Lower leg skin (tissue), 4 donors: ENCODE results near the gene PEAR1. TPM values are rescaled to one million over a fixed set of nuclear protein-coding genes. Genes with fewer than 3 reads are reported as not detected.

ENCODE experiments used
- DNase-seq, 2 donors: peaks; one replicate each; pipeline ENCODE4 v3.0.0-alpha.2; 2019; ENCODE audit warnings: low spot score in 2 of 2
- H3K4me3 ChIP-seq: fragments of 200-600 bp; sonication (generic); 2 replicates; pipeline ENCODE4 v1.5.1; 2017; ENCODE audit warnings: mild to moderate bottlenecking, low read depth; ENCODE audit not compliant: poor library complexity, severe bottlenecking
- POLR2A ChIP-seq, 2 donors: fragments of 450-650 bp; IDR thresholded peaks; one replicate each; pipeline ENCODE4 v1.6.1; 2016 to 2017; ENCODE audit warnings: antibody characterized with exemption in 2 of 2, mild to moderate bottlenecking in 1 of 2, moderate library complexity in 1 of 2
- WGBS, 2 donors: methylation state at CpG; one replicate each; pipeline ENCODE4 v1.1.5; 2018; 5-methylcytosine and 5-hydroxymethylcytosine counted together
- intact Hi-C: fragments of 100-400 bp; cut with DNase I; formaldehyde crosslinking; loops from one replicate; pipeline ENCODE4 v1.15.0; 2023; ENCODE audit warnings: low total_unique reads
- total RNA-seq, 4 donors: library from RNA; depleted of rRNA; stranded (reverse); fragments of >200 nt; gene quantifications; one replicate each; pipeline ENCODE4 v1.1.0, GENCODE V29; 2016
- TF ChIP-seq, protein P1 (sequence below), 3 donors: fragments of 450-650 bp; IDR thresholded peaks; one replicate each; pipeline ENCODE4 v1.5.1; 2016; ENCODE audit warnings: antibody characterized with exemption in 3 of 3, mild to moderate bottlenecking in 3 of 3, moderate library complexity in 2 of 3

PEAR1 gene
- total RNA-seq, 4 donors from 2014 or later = 2.1 to 10.2 (median 6.6) TPM

GRCh38 chr1:156937883-156938282, 44.4 kb downstream of the PEAR1 start:
- 86% methylated on average over 6 to 7 of the region's 8 CpGs for WGBS, 2 donors
- intact Hi-C loops = no loop called here
- DNase-seq = no peak
- H3K4me3 ChIP-seq = no peak overlapping the region
- TF ChIP-seq, protein P1, sequence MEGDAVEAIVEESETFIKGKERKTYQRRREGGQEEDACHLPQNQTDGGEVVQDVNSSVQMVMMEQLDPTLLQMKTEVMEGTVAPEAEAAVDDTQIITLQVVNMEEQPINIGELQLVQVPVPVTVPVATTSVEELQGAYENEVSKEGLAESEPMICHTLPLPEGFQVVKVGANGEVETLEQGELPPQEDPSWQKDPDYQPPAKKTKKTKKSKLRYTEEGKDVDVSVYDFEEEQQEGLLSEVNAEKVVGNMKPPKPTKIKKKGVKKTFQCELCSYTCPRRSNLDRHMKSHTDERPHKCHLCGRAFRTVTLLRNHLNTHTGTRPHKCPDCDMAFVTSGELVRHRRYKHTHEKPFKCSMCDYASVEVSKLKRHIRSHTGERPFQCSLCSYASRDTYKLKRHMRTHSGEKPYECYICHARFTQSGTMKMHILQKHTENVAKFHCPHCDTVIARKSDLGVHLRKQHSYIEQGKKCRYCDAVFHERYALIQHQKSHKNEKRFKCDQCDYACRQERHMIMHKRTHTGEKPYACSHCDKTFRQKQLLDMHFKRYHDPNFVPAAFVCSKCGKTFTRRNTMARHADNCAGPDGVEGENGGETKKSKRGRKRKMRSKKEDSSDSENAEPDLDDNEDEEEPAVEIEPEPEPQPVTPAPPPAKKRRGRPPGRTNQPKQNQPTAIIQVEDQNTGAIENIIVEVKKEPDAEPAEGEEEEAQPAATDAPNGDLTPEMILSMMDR (IDR thresholded peaks at IDR 0.05) = no peak
- TF ChIP-seq POLR2A (IDR thresholded peaks at IDR 0.05) = no peak

GRCh38 chr1:156938813-156939212, 45.3 kb downstream of the PEAR1 start:
- no peak for TF ChIP-seq POLR2A (IDR thresholded peaks at IDR 0.05)
- TF ChIP-seq, protein P1 (IDR thresholded peaks at IDR 0.05) = no peak
- no peak for DNase-seq
- WGBS, 2 donors = 83 to 85% methylated on average over 7 of the region's 7 CpGs
- H3K4me3 ChIP-seq = no peak overlapping the region
- intact Hi-C loops = no loop called here

GRCh38 chr1:156939786-156940334, 46.3 kb downstream of the PEAR1 start:
- 92 to 93% methylated on average over 12 to 13 of the region's 13 CpGs for WGBS, 2 donors
- no peak for TF ChIP-seq POLR2A (IDR thresholded peaks at IDR 0.05)
- TF ChIP-seq, protein P1 (IDR thresholded peaks at IDR 0.05) = no peak
- H3K4me3 ChIP-seq = no peak overlapping the region
- DNase-seq = no peak
- intact Hi-C loops = no loop called here

DNA sequence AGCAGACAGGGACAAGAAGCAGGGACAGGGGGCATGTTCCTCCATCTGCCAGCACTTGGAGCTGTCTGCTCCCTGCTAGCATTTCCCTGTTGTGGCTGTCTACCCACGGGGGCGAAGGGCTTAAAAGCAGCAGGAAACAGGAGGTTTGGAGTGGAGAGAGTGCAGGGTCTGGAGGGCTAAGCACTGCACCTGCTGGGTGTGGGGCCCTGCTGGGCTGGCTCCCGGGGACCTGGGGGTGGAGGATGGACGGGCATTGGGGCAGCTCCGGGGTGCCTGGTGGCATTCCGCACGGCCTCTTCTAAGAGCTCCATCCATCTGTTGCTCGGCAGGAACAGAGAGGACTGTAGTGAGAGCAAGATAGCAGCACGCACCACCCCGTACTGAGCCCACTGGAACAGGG, 48.2 kb downstream of the PEAR1 start:
- DNase-seq = no peak
- 93 to 94% methylated on average over 10 of the region's 10 CpGs for WGBS, 2 donors

DNA sequence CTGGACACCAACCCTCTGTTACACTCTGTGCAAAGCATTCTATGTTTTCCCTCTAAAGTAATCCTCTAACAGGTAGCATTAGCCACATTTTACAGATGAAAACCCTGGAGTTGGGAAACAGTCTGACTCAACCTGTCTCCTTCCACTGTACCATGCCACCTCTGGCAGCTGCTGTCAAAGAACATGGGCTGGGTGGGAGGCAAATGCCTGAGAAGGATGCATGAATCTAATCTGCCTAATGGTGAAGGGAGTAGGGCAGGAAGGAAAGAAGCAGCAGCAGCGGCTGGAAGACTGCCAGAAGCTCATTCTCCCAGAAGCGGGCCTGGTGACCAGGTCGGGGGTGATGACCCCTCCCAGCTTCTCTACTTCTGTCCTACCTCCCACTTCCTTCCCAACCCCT, 48.7 kb downstream of the PEAR1 start:
- intact Hi-C loops = no loop called here
- TF ChIP-seq, protein P1 (IDR thresholded peaks at IDR 0.05) = no peak
- TF ChIP-seq POLR2A (IDR thresholded peaks at IDR 0.05) = no peak
- no peak for DNase-seq
- H3K4me3 ChIP-seq = no peak overlapping the region
- 78 to 85% methylated on average over 3 of the region's 3 CpGs for WGBS, 2 donors

More for the DNA sequence above, 48.2 kb downstream of the PEAR1 start:
- TF ChIP-seq, protein P1 (IDR thresholded peaks at IDR 0.05) = no peak
- TF ChIP-seq POLR2A (IDR thresholded peaks at IDR 0.05) = no peak
- H3K4me3 ChIP-seq = no peak overlapping the region
- intact Hi-C loops = no loop called here

- H3K4me3 ChIP-seq = no peak overlapping the region
- intact Hi-C loops = no loop called here
- TF ChIP-seq, protein P1 (IDR thresholded peaks at IDR 0.05) = no peak
- no peak for TF ChIP-seq POLR2A (IDR thresholded peaks at IDR 0.05)
- 91 to 93% methylated on average over 7 of the region's 7 CpGs for WGBS, 2 donors
- no peak for DNase-seq
Observed at GRCh38 chr1:156942576-156942975, 49.1 kb downstream of the PEAR1 start.
